ENCODE data around the gene FOSL1.

DNA sequence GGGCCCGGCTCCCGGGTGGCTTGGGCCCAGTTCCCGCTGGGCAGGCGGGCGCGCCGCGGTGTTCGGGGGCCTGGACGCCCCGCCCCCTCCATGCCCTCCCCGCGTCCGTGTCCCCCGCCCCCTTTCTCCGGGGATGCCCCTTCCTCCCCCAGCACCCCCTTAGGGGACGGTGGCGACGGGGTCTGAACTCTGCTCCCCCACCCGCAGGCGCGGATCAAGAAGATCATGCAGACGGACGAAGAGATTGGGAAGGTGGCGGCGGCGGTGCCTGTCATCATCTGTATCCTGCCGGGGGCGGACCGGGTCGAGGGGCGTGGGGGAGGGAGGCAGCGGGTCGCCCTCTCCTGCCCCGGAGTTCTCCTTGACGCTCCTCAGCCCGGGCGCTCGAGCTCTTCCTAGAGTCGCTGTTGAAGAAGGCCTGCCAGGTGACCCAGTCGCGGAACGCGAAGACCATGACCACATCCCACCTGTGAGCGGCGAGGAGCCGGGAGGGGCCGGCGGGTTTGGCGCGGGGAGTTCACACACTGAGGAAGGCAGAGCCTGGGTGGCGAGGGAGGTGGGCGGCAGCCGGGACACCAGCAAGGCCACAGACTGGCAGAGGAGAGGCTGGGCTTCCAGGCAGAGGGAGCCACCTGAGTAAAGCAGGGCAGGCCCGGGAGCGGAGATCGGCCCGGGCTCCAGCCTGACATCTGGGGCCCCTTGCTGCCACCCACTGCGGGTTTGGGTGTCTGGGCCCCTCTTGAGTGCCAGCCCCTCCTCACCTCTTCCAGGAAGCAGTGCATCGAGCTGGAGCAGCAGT is 19.6 kb upstream of the FOSL1 start:
- TF ChIP-seq, protein P1, sequence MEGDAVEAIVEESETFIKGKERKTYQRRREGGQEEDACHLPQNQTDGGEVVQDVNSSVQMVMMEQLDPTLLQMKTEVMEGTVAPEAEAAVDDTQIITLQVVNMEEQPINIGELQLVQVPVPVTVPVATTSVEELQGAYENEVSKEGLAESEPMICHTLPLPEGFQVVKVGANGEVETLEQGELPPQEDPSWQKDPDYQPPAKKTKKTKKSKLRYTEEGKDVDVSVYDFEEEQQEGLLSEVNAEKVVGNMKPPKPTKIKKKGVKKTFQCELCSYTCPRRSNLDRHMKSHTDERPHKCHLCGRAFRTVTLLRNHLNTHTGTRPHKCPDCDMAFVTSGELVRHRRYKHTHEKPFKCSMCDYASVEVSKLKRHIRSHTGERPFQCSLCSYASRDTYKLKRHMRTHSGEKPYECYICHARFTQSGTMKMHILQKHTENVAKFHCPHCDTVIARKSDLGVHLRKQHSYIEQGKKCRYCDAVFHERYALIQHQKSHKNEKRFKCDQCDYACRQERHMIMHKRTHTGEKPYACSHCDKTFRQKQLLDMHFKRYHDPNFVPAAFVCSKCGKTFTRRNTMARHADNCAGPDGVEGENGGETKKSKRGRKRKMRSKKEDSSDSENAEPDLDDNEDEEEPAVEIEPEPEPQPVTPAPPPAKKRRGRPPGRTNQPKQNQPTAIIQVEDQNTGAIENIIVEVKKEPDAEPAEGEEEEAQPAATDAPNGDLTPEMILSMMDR (IDR thresholded peaks at IDR 0.05): no peak
- no peak for TF ChIP-seq EZH2phosphoT487 (IDR thresholded peaks at IDR 0.05)

Data from neural progenitor cell (in vitro differentiated cells).